Measurements from ENCODE around the gene LIN28A.

Gene LIN28A

DNA sequence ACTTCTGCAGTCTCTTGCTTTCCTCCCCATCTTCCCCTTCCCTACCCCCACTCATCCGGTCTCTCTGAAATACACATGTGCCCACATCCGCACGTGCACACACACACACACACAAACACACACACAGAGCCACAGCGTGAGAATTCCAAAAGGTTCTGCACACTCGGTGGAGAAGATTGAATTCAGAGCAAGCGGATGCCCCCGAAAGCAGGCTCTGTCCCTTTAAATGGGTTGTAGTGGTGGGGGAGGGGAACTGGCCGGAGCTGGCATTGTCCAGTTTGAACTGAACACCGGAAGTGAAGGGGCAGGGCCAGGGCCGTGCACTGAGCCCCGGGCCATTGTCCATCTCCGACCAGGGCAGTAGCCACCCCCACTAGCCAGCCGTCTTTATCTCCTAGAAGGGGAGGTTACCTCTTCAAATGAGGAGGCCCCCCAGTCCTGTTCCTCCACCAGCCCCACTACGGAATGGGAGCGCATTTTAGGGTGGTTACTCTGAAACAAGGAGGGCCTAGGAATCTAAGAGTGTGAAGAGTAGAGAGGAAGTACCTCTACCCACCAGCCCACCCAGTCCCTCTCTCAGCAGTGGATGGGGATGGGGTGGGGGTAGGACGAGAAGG, 1.3 kb upstream of the LIN28A start:
- Histone ChIP-seq H3K36me3 (ENCODE audit: control insufficient read depth, insufficient read depth, low read length) (peaks cover 30% of the 10 kb centered on the region), H3K4me3 (ENCODE audit: extremely low read depth, insufficient read depth, low read length, poor library complexity, severe bottlenecking) (peak overlapping the region; percentile 96), H3K27ac (ENCODE audit: low read depth, low read length, severe bottlenecking) (peak overlapping the region; percentile 94), H3K9me3 (ENCODE audit: control insufficient read depth, low read length) (no peaks in the 10 kb centered on the region), H3K4me1 (ENCODE audit: control insufficient read depth, insufficient read depth, low read length, poor library complexity, severe bottlenecking) (peaks cover 21% of the 10 kb centered on the region)
- WGBS, 2 experiments (ENCODE audit: insufficient coverage in 2 of 2) = 0 to 4% methylated on average over 8 to 11 of the region's 16 CpGs

DNA sequence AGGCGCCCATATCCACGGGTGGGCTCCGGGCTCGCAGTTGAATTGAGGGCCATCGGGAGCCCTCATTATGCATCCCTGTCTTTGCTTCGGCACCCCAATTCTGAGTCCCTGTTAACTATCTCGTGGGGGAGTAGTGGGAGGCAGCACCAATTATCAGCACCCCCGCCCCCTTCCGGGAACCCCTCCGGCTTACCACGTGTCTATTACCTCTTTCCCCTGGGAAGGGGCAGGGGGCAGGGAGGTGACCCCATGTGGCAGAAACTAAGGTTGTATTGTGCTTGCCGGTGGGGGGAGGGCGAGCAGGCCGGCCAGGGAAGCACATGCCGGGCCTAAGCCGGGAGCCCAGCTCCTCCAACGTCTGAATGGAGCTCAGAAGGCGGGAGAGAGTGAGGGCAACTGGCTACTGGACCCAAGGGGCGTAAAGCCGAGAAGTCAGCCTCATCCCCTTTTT, 1.0 kb downstream of the LIN28A start:
- peak overlapping the region; percentile 96 for H3K4me3 ChIP-seq (ENCODE audit: extremely low read depth, insufficient read depth, low read length, poor library complexity, severe bottlenecking)
- WGBS, 2 experiments (ENCODE audit: insufficient coverage in 2 of 2) = 0 to 1% methylated on average over 9 to 15 of the region's 20 CpGs
- H3K27ac ChIP-seq (ENCODE audit: low read depth, low read length, severe bottlenecking) = peak overlapping the region; percentile 94
- peaks cover 37% of the 10 kb centered on the region for H3K4me1 ChIP-seq (ENCODE audit: control insufficient read depth, insufficient read depth, low read length, poor library complexity, severe bottlenecking)
- H3K9me3 ChIP-seq (ENCODE audit: control insufficient read depth, low read length) = no peaks in the 10 kb centered on the region
- H3K36me3 ChIP-seq (ENCODE audit: control insufficient read depth, insufficient read depth, low read length) = peaks cover 51% of the 10 kb centered on the region

DNA sequence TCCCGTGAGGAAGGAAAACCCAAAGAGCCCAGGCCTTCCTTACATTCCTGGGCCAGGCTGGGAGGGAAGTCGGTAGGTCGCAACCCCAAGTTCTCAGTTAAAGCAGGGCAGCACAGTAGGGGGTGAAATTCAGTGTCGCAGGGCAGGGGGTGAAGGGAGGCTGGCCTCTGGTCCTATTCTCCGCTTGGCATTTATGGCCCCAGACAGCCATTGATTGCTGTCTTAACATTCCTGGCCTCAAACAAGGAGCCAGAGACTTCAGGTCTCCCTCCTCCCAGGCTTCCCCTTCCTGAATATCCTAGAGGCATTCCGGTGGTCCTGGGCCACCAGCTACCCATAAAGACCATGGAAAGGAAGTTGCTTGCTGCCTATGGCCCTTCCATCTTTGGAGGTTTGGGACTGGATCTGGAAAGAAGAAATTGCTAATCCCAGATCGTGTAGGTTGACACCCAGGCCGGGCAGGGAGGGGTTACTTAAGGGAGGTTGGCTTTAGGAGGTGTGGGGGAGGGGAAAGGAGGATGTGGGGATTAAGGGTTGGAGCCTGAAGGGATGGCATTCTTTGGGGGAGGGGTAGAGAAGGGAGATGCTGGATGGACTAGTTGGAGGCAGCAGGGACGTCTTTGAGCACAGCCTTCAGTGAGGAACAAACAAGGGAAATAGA, 1.7 kb downstream of the LIN28A start:
- H3K27ac ChIP-seq (ENCODE audit: low read depth, low read length, severe bottlenecking) = peak overlapping the region; percentile 94
- peak overlapping the region; percentile 96 for H3K4me3 ChIP-seq (ENCODE audit: extremely low read depth, insufficient read depth, low read length, poor library complexity, severe bottlenecking)

DNA sequence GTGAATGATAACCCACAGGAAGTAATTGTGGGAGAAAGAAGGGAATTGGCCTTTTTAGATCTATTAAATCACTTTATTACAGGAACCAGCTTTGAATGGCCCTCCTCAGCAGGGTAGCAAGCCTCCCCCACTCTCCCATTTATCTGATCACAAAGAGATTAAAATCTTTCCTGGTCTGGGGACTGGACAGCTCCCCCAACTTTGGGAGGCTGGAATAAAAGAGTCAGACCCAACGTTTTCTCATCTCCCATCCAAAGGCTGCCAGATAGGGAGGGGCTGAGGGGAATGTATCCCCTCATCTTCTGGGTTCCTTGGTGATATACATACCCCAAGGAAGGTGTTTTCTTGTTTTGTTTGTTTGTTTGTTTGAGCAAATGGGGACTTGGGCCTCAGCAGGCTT, 2.4 kb downstream of the LIN28A start:
- Histone ChIP-seq H3K4me3 (ENCODE audit: extremely low read depth, insufficient read depth, low read length, poor library complexity, severe bottlenecking) (peak overlapping the region; percentile 96), H3K9me3 (ENCODE audit: control insufficient read depth, low read length) (no peaks in the 10 kb centered on the region), H3K36me3 (ENCODE audit: control insufficient read depth, insufficient read depth, low read length) (peaks cover 57% of the 10 kb centered on the region), H3K27ac (ENCODE audit: low read depth, low read length, severe bottlenecking) (peak overlapping the region; percentile 94), H3K4me1 (ENCODE audit: control insufficient read depth, insufficient read depth, low read length, poor library complexity, severe bottlenecking) (peaks cover 48% of the 10 kb centered on the region)
- no CpG with 5 or more reads among the region's 1 CpG for WGBS, 2 experiments (ENCODE audit: insufficient coverage in 2 of 2)

More for the DNA sequence above, 1.7 kb downstream of the LIN28A start:
- H3K4me1 ChIP-seq (ENCODE audit: control insufficient read depth, insufficient read depth, low read length, poor library complexity, severe bottlenecking) = peaks cover 40% of the 10 kb centered on the region
- H3K36me3 ChIP-seq (ENCODE audit: control insufficient read depth, insufficient read depth, low read length) = peaks cover 53% of the 10 kb centered on the region
- 0% methylated on average over 7 to 8 of the region's 9 CpGs for WGBS, 2 experiments (ENCODE audit: insufficient coverage in 2 of 2)
- H3K9me3 ChIP-seq (ENCODE audit: control insufficient read depth, low read length) = no peaks in the 10 kb centered on the region

DNA sequence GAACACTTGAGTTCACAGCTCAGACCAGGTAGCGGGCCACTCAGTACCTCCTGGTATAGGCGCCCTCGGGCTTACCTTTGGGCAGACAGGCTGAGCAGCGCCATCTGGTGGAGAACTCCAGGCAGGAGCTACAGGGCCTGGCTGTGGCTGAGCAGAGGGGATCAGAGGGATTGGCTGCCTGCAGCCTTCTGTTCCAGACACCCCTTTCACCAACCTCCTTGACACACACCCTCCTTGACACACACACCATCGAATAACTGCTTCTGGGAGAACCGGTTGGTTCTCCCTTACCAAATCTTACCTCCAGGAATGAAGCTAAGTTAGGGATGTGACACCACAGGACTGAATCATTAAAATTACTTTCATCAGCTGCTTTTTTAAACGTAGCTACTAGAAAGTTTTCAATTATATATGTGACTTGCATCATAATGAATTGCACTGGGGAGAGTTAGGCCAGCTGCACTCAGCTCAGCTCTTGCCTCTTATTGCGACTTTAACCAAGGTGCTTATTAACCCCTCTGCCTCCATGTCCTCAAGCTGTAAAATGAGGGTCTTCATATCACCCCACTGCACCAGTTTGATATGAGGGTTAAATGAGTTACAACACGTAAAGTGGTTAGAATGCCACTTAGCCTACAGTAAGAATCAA, 6.6 kb downstream of the LIN28A start:
- Histone ChIP-seq H3K27ac (ENCODE audit: low read depth, low read length, severe bottlenecking) (peak overlapping the region; percentile 1), H3K36me3 (ENCODE audit: control insufficient read depth, insufficient read depth, low read length) (peaks cover 72% of the 10 kb centered on the region), H3K4me1 (ENCODE audit: control insufficient read depth, insufficient read depth, low read length, poor library complexity, severe bottlenecking) (peaks cover 68% of the 10 kb centered on the region), H3K4me3 (ENCODE audit: extremely low read depth, insufficient read depth, low read length, poor library complexity, severe bottlenecking) (no peak overlapping the region), H3K9me3 (ENCODE audit: control insufficient read depth, low read length) (no peaks in the 10 kb centered on the region)
- 16 to 18% methylated on average over 4 to 6 of the region's 9 CpGs for WGBS, 2 experiments (ENCODE audit: insufficient coverage in 2 of 2)

DNA sequence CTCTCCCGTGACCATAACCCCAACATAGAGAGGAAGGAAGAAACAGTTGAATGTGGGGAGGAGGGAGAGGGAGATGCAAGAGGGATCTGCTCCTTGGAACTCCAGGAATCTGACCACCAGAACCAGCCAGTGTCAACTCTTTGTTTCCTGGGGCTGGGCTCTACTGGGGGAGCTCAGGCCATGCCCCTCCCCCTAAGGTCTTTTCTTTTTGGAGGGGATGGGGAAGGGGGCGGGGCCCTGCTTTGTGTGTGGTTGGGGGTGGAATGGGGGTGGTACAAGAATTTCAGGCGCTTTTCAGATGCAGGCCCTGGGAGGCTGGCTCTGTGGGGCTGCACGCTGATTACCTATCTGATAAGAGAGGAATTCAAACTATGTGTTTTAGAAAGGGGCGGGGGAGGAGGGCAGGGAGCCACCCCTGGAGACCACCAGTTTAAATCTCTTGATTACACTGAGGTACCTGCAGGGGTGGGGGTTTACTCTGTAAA, 8.3 kb downstream of the LIN28A start:
- Histone ChIP-seq H3K36me3 (ENCODE audit: control insufficient read depth, insufficient read depth, low read length) (peaks cover 67% of the 10 kb centered on the region), H3K4me1 (ENCODE audit: control insufficient read depth, insufficient read depth, low read length, poor library complexity, severe bottlenecking) (peaks cover 57% of the 10 kb centered on the region), H3K4me3 (ENCODE audit: extremely low read depth, insufficient read depth, low read length, poor library complexity, severe bottlenecking) (peak overlapping the region; percentile 18), H3K27ac (ENCODE audit: low read depth, low read length, severe bottlenecking) (peak overlapping the region; percentile 97), H3K9me3 (ENCODE audit: control insufficient read depth, low read length) (no peaks in the 10 kb centered on the region)
- WGBS, 2 experiments (ENCODE audit: insufficient coverage in 2 of 2) = 8% methylated on average over 2 of the region's 5 CpGs; no CpG with 5 or more reads in 1 of the 2 experiments

DNA sequence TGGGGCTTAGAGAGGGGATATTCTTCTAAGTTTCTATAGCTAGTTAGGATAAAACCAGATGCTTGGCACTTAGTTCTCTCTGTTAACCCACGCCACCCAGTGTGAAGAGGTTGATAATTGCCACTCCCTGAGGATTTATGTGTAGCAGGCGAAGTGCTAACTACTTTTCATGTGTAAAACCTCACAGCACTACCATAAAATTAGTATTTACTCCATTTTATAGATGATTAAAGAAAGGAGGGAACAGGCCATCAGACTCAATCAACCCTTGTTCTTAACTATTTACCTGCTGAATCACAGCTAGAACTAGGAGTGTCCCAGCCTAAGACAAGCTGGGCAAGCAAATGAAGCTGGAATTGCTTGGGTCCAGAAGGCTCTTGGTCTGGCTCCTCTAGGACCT, 8.9 kb downstream of the LIN28A start:
- Histone ChIP-seq H3K4me3 (ENCODE audit: extremely low read depth, insufficient read depth, low read length, poor library complexity, severe bottlenecking) (no peak overlapping the region), H3K9me3 (ENCODE audit: control insufficient read depth, low read length) (no peaks in the 10 kb centered on the region), H3K27ac (ENCODE audit: low read depth, low read length, severe bottlenecking) (peak overlapping the region; percentile 97), H3K36me3 (ENCODE audit: control insufficient read depth, insufficient read depth, low read length) (peaks cover 67% of the 10 kb centered on the region), H3K4me1 (ENCODE audit: control insufficient read depth, insufficient read depth, low read length, poor library complexity, severe bottlenecking) (peaks cover 52% of the 10 kb centered on the region)
- no CpG with 5 or more reads among the region's 2 CpGs for WGBS, 2 experiments (ENCODE audit: insufficient coverage in 2 of 2)

DNA sequence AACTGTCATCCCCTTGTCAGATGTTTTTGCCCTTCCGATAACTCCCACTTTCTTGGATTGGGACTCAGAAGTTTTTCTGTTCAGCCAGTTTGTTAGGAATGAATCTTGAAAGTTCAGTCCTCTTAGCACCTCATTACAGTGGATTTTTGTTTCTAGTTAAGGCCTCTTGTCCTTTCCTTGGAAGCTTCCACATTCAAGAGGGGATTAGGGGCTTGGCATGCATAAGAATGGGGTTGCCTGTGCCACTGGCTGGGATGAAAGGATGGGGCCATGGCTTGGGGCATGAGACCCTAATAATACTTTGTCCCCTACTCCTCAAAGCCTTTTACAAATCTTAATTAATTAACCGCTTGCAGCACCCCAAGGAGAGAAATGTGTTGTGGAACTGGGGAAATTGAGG, 19.1 kb downstream of the LIN28A start:
- peaks cover 13% of the 10 kb centered on the region for H3K4me1 ChIP-seq (ENCODE audit: control insufficient read depth, insufficient read depth, low read length, poor library complexity, severe bottlenecking)
- no peak overlapping the region for H3K4me3 ChIP-seq (ENCODE audit: extremely low read depth, insufficient read depth, low read length, poor library complexity, severe bottlenecking)
- WGBS, 2 experiments (ENCODE audit: insufficient coverage in 2 of 2) = 100% methylated on average over 1 of the region's 2 CpGs; no CpG with 5 or more reads in 1 of the 2 experiments

DNA sequence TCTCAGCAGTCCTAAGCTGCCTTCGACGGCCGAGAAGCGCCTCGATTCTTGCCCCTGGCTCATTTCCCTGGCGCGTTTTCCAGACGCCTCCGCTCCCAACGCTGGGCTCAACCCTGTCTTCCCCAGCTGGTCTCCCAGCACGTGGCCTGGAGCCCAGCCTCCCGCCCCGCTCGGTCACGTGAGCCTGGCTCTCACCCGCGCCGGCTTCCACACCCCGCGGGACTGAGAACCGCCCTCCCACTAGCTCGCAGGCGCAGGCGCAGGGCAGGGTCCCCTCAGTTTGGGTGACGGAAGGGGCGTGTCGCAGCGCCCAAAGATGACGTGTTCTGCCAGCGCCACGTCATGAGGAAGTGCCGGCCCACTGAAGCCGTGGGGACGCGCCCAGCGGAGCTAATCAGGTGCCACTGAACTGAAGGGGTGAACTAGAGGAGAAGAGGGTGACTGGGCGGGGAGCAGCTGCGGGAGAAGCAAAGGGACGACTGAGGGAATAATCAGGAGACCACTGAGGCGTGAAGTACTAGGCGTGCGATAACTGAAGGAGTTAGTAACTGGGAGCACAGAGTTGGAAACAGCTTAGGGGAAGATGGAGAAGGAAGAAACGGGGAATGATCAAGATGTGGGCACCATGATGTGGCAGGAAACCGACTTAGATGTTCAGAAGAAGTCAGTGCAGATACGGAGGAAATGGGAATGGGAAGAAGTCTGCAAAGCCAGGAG, 21.5 kb downstream of the LIN28A start, which contains the start of gene DHDDS:
TSS of gene DHDDS (plus strand) at position 343 of the 717 bp plus-strand sequence. CDS start 625 bp downstream, outside the sequence.
- H3K9me3 ChIP-seq (ENCODE audit: control insufficient read depth, low read length) = no peaks in the 10 kb centered on the region
- H3K4me3 ChIP-seq (ENCODE audit: extremely low read depth, insufficient read depth, low read length, poor library complexity, severe bottlenecking) = peak within 1 kb of the TSS; percentile 73
- peaks cover 70% of the 10 kb centered on the region for H3K36me3 ChIP-seq (ENCODE audit: control insufficient read depth, insufficient read depth, low read length)
- H3K4me1 ChIP-seq (ENCODE audit: control insufficient read depth, insufficient read depth, low read length, poor library complexity, severe bottlenecking) = peaks cover 13% of the 10 kb centered on the region
- 0% methylated on average over 34 to 42 of the region's 45 CpGs for WGBS, 2 experiments (ENCODE audit: insufficient coverage in 2 of 2)
- H3K27ac ChIP-seq (ENCODE audit: low read depth, low read length, severe bottlenecking) = peak within 1 kb of the TSS; percentile 77

More for the DNA sequence above, 19.1 kb downstream of the LIN28A start:
- Histone ChIP-seq H3K9me3 (ENCODE audit: control insufficient read depth, low read length) (no peaks in the 10 kb centered on the region), H3K27ac (ENCODE audit: low read depth, low read length, severe bottlenecking) (no peak overlapping the region), H3K36me3 (ENCODE audit: control insufficient read depth, insufficient read depth, low read length) (peaks cover 71% of the 10 kb centered on the region)

DNA sequence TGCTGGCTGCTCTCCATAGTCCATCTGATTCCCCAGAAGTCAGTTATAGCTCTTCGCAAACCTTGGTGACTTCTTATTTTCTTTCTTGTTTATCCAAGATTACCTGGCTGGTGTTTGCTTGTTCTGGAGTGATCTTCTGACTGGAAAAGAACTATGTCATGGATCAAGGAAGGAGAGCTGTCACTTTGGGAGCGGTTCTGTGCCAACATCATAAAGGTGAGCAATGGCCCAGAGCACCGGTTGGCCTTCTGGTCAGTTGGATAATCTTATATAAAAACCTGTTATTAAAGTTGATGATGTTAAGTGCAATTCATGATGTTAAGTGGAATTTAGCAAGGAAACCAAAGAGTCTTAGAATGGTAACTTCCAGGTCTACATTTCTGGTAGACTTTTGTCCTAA, 22.2 kb downstream of the LIN28A start:
- Histone ChIP-seq H3K9me3 (ENCODE audit: control insufficient read depth, low read length) (no peaks in the 10 kb centered on the region), H3K27ac (ENCODE audit: low read depth, low read length, severe bottlenecking) (peak overlapping the region; percentile 77), H3K4me3 (ENCODE audit: extremely low read depth, insufficient read depth, low read length, poor library complexity, severe bottlenecking) (peak overlapping the region; percentile 73), H3K4me1 (ENCODE audit: control insufficient read depth, insufficient read depth, low read length, poor library complexity, severe bottlenecking) (peaks cover 13% of the 10 kb centered on the region), H3K36me3 (ENCODE audit: control insufficient read depth, insufficient read depth, low read length) (peaks cover 70% of the 10 kb centered on the region)
- 60 to 94% methylated on average over 1 to 2 of the region's 3 CpGs for WGBS, 2 experiments (ENCODE audit: insufficient coverage in 2 of 2)

All from mesodermal cell (in vitro differentiated cells).